HUDEP-2 (cell line): Measurements from ENCODE around the gene MRPL4.
A peak's percentile ranks its signal among the peaks of the same experiment; 100 is the strongest.
"Not testable (repeated sequence)": the region's sequence is repeated elsewhere in the genome, so short reads cannot be mapped to it uniquely, and the experiment has no call there.

Source experiments
- DNase-seq, 76 experiments: peaks; one replicate each; lab custom pipeline; 2025; ENCODE audit not compliant: unreplicated experiment in 76 of 76; lab: John Stamatoyannopoulos, UW

Gene MRPL4

GRCh38 chr19:10259162-10259905 lies 7.3 kb downstream of the MRPL4 start:
- peak in 72 of 76 experiments; percentile 46 to 92 (median 81) for DNase-seq

GRCh38 chr19:10260141-10260584 lies 8.1 kb downstream of the MRPL4 start:
- no peak for DNase-seq

- no peak for DNase-seq
Observed at GRCh38 chr19:10262771-10263170, 10.8 kb downstream of the MRPL4 start.

GRCh38 chr19:10266706-10267105 lies 14.7 kb downstream of the MRPL4 start:
- peak in 2 of 76 experiments; percentile 4 to 14 for DNase-seq

GRCh38 chr19:10268071-10268470 lies 16.1 kb downstream of the MRPL4 start:
- DNase-seq = no peak

- peak in 72 of 76 experiments; percentile 44 to 94 (median 85) for DNase-seq
Observed at GRCh38 chr19:10269333-10270179, 17.5 kb downstream of the MRPL4 start.

GRCh38 chr19:10270180-10270615 lies 18.2 kb downstream of the MRPL4 start:
- DNase-seq = peak in 47 of 76 experiments; percentile 12 to 64 (median 44)

- DNase-seq = peak in 66 of 76 experiments; percentile 19 to 85 (median 65)
Observed at GRCh38 chr19:10270616-10271394, 18.8 kb downstream of the MRPL4 start, which contains the start of gene ICAM1. TSS of gene ICAM1 (plus strand) at chr19:10271120. CDS start at chr19:10271160, 40 bp downstream.

GRCh38 chr19:10271543-10272086 lies 19.6 kb downstream of the MRPL4 start:
- peak in 2 of 76 experiments; percentile 18 to 27 for DNase-seq

GRCh38 chr19:10274589-10274988 lies 22.6 kb downstream of the MRPL4 start:
- no peak for DNase-seq

GRCh38 chr19:10277795-10278589 lies 26.0 kb downstream of the MRPL4 start:
- DNase-seq = no peak

- DNase-seq = no peak
Observed at GRCh38 chr19:10278935-10279334, 26.9 kb downstream of the MRPL4 start.

- DNase-seq = no peak
Observed at GRCh38 chr19:10279737-10280442, 27.9 kb downstream of the MRPL4 start.

GRCh38 chr19:10282043-10282442 lies 30.0 kb downstream of the MRPL4 start:
- not testable (repeated sequence) for DNase-seq

- DNase-seq = peak in 20 of 76 experiments; percentile 15 to 50 (median 26)
Observed at GRCh38 chr19:10283301-10284064, 31.5 kb downstream of the MRPL4 start.

- DNase-seq = no peak
Observed at GRCh38 chr19:10284065-10284959, 32.3 kb downstream of the MRPL4 start.

- DNase-seq = no peak
Observed at GRCh38 chr19:10284960-10285278, 32.9 kb downstream of the MRPL4 start.
